ENCODE data around the gene RPS26. TPM values are rescaled to one million over a fixed set of nuclear protein-coding genes. Genes with fewer than 3 reads are reported as not detected.
A peak's percentile ranks its signal among the peaks of the same experiment; 100 is the strongest.
"Not testable (repeated sequence)": the region's sequence is repeated elsewhere in the genome, so short reads cannot be mapped to it uniquely, and the experiment has no call there.

RPS26 gene
- polyA plus RNA-seq, 2 of the 4 experiments (the other 2 are of a cell fraction): 524 to 779 TPM

DNA sequence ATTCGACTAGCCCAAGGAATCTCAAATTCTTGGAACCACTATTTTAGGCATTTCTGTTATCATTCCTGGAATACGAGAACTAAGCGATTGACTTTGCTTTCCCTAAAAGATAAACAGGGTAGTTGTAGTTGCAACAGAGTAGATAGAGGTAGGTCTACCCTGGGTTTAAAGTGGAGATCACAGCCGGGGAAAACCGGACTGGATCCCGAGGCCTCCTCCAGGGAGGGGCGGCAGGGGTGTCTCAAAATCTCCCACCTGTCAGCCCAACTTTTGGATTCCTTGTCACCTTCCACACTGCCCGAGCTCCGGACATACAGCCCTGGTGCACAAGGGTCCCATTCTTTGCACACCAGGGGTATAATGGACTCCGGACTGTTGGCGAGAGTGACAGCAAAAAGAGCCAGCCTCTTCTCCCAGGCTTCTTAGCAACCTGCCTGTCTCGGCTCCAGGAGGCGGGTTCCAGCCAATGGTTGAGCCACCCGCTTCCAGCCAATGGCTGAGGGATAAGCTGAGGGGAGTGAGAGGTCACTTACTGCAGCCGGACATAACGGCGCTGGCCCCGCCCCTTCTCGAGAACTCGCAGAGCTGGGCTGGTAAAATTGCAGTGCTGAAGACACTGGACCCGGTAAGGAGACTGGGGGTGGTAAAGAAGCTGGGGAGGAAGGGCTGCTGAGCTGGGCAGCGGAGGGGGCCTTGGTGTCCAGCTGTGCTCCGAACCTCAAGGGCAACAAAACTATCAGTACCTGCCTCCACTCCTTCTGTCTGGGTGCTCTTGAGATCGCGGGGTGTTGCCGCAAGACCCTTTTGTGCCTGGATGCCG is 44.8 kb upstream of the RPS26 start, which contains the start of gene SUOX:
TSS of gene SUOX (plus strand) at position 562 of the 820 bp plus-strand sequence. CDS start 4,946 bp downstream, outside the sequence.
- FAIRE-seq (peak; percentile 85), DNase-seq (ENCODE audit: low read depth in 1 of 2, low spot score in 1 of 2) (peak; percentile 96 to 100), ATAC-seq (peak; percentile 99 to 100)
- H3K27ac ChIP-seq: peak within 1 kb of the TSS; percentile 77 to 89
- peak within 1 kb of the TSS; percentile 67 for H3K4me3 ChIP-seq
- peaks cover 17% of the 10 kb centered on the region for H3K4me1 ChIP-seq
- POLR2A ChIA-PET: interaction anchor here (0.7 to 1.9 kb wide), 7 partner anchors 10 to 179 kb away, joined by 3 to 10 read pairs (median 5); partner anchors contain the start of genes ORMDL2, PA2G4, RAB5B and SARNP
- no peaks in the 10 kb centered on the region for H3K9me3 ChIP-seq
- TF ChIP-seq RCOR1 (IDR thresholded peaks at IDR 0.05; ENCODE audit: low read depth, low read length) (no peak), RFX5 (IDR thresholded peaks at IDR 0.05) (peak; percentile 90), POLR2A (IDR thresholded peaks at IDR 0.05; ENCODE audit: low read length) (peak; percentile 55), TP53 (CRISPR knock-in tag; IDR thresholded peaks at IDR 0.05) (no peak), KDM5A (IDR thresholded peaks at IDR 0.05) (0 out of 2 replicates have a peak, but pooled peaks have one; percentile 9), MYC (IDR thresholded peaks at IDR 0.05; ENCODE audit: borderline replicate concordance, low read length) (no peak), PBX3 (IDR thresholded peaks at IDR 0.05) (peak; percentile 88)
- TF ChIP-seq, protein P1, sequence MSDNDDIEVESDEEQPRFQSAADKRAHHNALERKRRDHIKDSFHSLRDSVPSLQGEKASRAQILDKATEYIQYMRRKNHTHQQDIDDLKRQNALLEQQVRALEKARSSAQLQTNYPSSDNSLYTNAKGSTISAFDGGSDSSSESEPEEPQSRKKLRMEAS (IDR thresholded peaks at IDR 0.05): 0 out of 2 replicates have a peak, but pooled peaks have one; percentile 22
- 1% methylated on average over 26 of the region's 27 CpGs for WGBS (ENCODE audit: missing lambda C conversion rate)
- CTCF ChIA-PET: interaction anchor here (0.7 to 6.1 kb wide), 35 partner anchors 8 to 287 kb away, joined by 3 to 96 read pairs (median 7); partner anchors contain the start of genes DGKA, IKZF4, PA2G4 and RAB5B
- peak within 1 kb of the TSS; percentile 73 for H3K4me2 ChIP-seq

DNA sequence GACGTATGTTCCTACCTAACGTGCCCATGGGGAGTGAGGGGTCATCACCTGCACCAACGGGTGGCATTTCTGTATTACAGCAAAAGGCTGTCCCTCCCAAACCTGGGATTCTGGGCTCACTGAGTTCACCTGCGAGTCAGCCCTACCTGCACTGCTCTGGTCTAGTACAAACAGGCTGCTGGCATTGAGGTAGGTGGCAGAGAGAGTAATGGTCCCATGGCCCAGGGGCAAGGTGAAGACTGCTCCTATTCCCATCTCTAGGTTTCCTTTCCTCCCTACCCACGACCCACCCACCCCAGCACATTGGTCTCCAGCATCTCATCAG is 44.2 kb upstream of the RPS26 start:
- H3K4me3 ChIP-seq: peak overlapping the region; percentile 67
- peaks cover 18% of the 10 kb centered on the region for H3K4me1 ChIP-seq
- FAIRE-seq (no peak), DNase-seq (ENCODE audit: low read depth in 1 of 2, low spot score in 1 of 2) (no peak), ATAC-seq (peak; percentile 25 to 30; a peak in 4 of 6 replicates)
- H3K4me2 ChIP-seq: peak overlapping the region; percentile 73
- POLR2A ChIA-PET: interaction anchor here (0.8 to 1.9 kb wide), 6 partner anchors 10 to 107 kb away, joined by 3 to 10 read pairs (median 5); partner anchors contain the start of genes PA2G4 and RAB5B
- no peaks in the 10 kb centered on the region for H3K9me3 ChIP-seq
- H3K27ac ChIP-seq: peak overlapping the region; percentile 77 to 89
- CTCF ChIA-PET: interaction anchor here (0.7 to 6.1 kb wide), 21 partner anchors 9 to 432 kb away, joined by 3 to 96 read pairs (median 10); partner anchors contain the start of genes DGKA, IKZF4, PA2G4 and RAB5B
- WGBS (ENCODE audit: missing lambda C conversion rate): 0% methylated on average over 3 of the region's 5 CpGs
- no peak for TF ChIP-seq NPAS2 (CRISPR knock-in tag; IDR thresholded peaks at IDR 0.05; ENCODE audit: borderline replicate concordance)
- no peak for TF ChIP-seq ZC3H11A (IDR thresholded peaks at IDR 0.05)
- TF ChIP-seq, protein P2, sequence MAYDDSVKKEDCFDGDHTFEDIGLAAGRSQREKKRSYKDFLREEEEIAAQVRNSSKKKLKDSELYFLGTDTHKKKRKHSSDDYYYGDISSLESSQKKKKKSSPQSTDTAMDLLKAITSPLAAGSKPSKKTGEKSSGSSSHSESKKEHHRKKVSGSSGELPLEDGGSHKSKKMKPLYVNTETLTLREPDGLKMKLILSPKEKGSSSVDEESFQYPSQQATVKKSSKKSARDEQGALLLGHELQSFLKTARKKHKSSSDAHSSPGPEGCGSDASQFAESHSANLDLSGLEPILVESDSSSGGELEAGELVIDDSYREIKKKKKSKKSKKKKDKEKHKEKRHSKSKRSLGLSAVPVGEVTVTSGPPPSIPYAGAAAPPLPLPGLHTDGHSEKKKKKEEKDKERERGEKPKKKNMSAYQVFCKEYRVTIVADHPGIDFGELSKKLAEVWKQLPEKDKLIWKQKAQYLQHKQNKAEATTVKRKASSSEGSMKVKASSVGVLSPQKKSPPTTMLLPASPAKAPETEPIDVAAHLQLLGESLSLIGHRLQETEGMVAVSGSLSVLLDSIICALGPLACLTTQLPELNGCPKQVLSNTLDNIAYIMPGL (CRISPR knock-in tag; IDR thresholded peaks at IDR 0.05; ENCODE audit: borderline replicate concordance): no peak
- TF ChIP-seq NFE2L2 (conservative IDR thresholded peaks at IDR 0.05; ENCODE audit: low read length): no peak
- TF ChIP-seq SMC3 (IDR thresholded peaks at IDR 0.05): no peak
- TF ChIP-seq HEYL (CRISPR knock-in tag; IDR thresholded peaks at IDR 0.05): no peak
- TF ChIP-seq, protein P3, sequence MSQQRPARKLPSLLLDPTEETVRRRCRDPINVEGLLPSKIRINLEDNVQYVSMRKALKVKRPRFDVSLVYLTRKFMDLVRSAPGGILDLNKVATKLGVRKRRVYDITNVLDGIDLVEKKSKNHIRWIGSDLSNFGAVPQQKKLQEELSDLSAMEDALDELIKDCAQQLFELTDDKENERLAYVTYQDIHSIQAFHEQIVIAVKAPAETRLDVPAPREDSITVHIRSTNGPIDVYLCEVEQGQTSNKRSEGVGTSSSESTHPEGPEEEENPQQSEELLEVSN (IDR thresholded peaks at IDR 0.05; ENCODE audit: borderline replicate concordance, low read depth): no peak

- H3K4me2 ChIP-seq; ATAC-seq; H3K4me3 ChIP-seq; DNase-seq (ENCODE audit: low read depth in 1 of 2, low spot score in 1 of 2); H3K9me3 ChIP-seq; FAIRE-seq; H3K27ac ChIP-seq; POLR2A ChIA-PET: not testable (repeated sequence)
- CTCF ChIA-PET: interaction anchor here (1.8 to 6.1 kb wide), 4 partner anchors 14 to 41 kb away, joined by 6 to 96 read pairs (median 62); no protein-coding TSS in a partner anchor
- peaks cover 18% of the 10 kb centered on the region for H3K4me1 ChIP-seq
- WGBS (ENCODE audit: missing lambda C conversion rate): 82% methylated on average over 6 of the region's 6 CpGs
Observed at GRCh38 chr12:55999522-55999921, 42.2 kb upstream of the RPS26 start.

GRCh38 chr12:55999999-56000540 is 41.6 kb upstream of the RPS26 start:
- FAIRE-seq; H3K9me3 ChIP-seq; DNase-seq (ENCODE audit: low read depth in 1 of 2, low spot score in 1 of 2); H3K4me3 ChIP-seq; H3K4me2 ChIP-seq; H3K27ac ChIP-seq; ATAC-seq; POLR2A ChIA-PET: not testable (repeated sequence)
- peaks cover 18% of the 10 kb centered on the region for H3K4me1 ChIP-seq
- WGBS (ENCODE audit: missing lambda C conversion rate): 97% methylated on average over 27 of the region's 33 CpGs
- CTCF ChIA-PET: interaction anchor here (1.8 to 6.1 kb wide), 3 partner anchors 17 to 41 kb away, joined by 6 to 96 read pairs (median 92); no protein-coding TSS in a partner anchor
